Panc1 (cell line): ENCODE data around the gene STYXL1.

Experiments
- CTCF ChIP-seq: fragments of 450-650 bp; IDR thresholded peaks from 2 replicates; pipeline ENCODE4 v1.5.1; 2017; ENCODE audit warnings: mild to moderate bottlenecking
- REST ChIP-seq, 2 experiments: IDR thresholded peaks; 2 replicates each; pipeline ENCODE4 v1.6.1; 2011 to 2012; ENCODE audit warnings: low read depth in 2 of 2, control low read depth in 1 of 2, low read length in 1 of 2, mild to moderate bottlenecking in 1 of 2, moderate library complexity in 1 of 2; ENCODE audit not compliant: insufficient read depth in 1 of 2
- SIN3A ChIP-seq: IDR thresholded peaks from 2 replicates; pipeline ENCODE4 v1.6.1; 2012; ENCODE audit warnings: low read depth, mild to moderate bottlenecking, low read length, moderate library complexity, borderline replicate concordance; ENCODE audit not compliant: insufficient read depth

- TF ChIP-seq CTCF (no peak), REST (IDR thresholded peaks at IDR 0.05; ENCODE audit: insufficient read depth in 1 of 2, low read depth in 2 of 2, low read length in 1 of 2) (no peak), SIN3A (no peak)
Measured at GRCh38 chr7:76051840-76052239, 4.0 kb upstream of the STYXL1 start.
